RWPE1 (cell line): ENCODE results near the gene PTGFR.

Source experiments
- CTCF ChIA-PET: fragments of 350-600 bp; sonication (Branson Sonifier 250); formaldehyde crosslinking; extraction: SDS; loops from one replicate; lab custom pipeline; 2021; lab: Yijun Ruan, JAX
- POLR2A ChIA-PET: fragments of 400-600 bp; formaldehyde crosslinking; extraction: SDS; loops from one replicate; lab custom pipeline; 2020; ENCODE audit warnings: antibody characterized with exemption; ENCODE audit not compliant: low non-redundant PET; lab: Yijun Ruan, JAX
- DNase-seq: peaks from one replicate; pipeline ENCODE4 v3.0.0; 2012; ENCODE audit warnings: low spot score
- H3K27ac ChIP-seq: fragments of 450-650 bp; 2 replicates; pipeline ENCODE4 v1.5.1; 2017
- CTCF ChIP-seq: fragments of 450-650 bp; conservative IDR thresholded peaks from 2 replicates; pipeline ENCODE4 v1.5.1; 2017; ENCODE audit warnings: low read depth, mild to moderate bottlenecking

PTGFR gene

GRCh38 chr1:78490861-78491450 is at the start of gene PTGFR:
Gene PTGFR, plus strand, starts transcription at chr1:78490974. Its CDS starts 1,770 bp downstream, at chr1:78492744.
- DNase-seq: peak; percentile 39

DNA sequence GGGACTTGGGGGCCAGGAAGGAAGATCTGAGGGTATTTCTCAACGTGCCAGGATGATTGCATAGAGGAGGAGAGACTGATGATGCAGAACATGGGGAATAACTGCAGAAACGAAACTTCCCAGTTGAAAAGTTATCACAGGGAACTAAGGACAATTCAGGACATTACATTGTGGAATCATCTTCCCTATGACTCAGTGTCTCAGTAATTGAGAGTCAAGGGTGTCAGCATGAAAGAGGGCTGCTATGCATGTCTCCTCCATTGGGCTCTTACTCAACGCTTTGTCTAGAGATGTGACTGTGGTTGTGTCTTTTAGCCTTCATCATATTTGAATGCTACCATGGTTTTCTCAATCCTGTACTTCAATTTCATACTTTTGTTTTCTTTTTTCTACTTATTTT is 48.9 kb upstream of the PTGFR start:
- no peak for TF ChIP-seq CTCF
- ChIA-PET POLR2A (no interaction called here), CTCF (no interaction called here)
- no peak for DNase-seq
- H3K27ac ChIP-seq: no peak overlapping the region

More at GRCh38 chr1:78490861-78491450, at the start of gene PTGFR:
- POLR2A ChIA-PET: no interaction called here
- TF ChIP-seq CTCF: no peak
- peak within 1 kb of the TSS; percentile 70 for H3K27ac ChIP-seq
- CTCF ChIA-PET: interaction anchor here (0.7 to 0.9 kb wide), 3 partner anchors 9 to 350 kb away, joined by 3 read pairs; no protein-coding TSS in a partner anchor

- no peak for DNase-seq
- TF ChIP-seq CTCF: no peak
- CTCF ChIA-PET: no interaction called here
- POLR2A ChIA-PET: no interaction called here
- H3K27ac ChIP-seq: no peak overlapping the region
These were observed 43.7 kb upstream of the PTGFR start for GRCh38 chr1:78447086-78447485.

GRCh38 chr1:78464449-78464891 is 26.3 kb upstream of the PTGFR start:
- TF ChIP-seq CTCF: no peak
- CTCF ChIA-PET: interaction anchor here (0.6 kb wide), 1 partner anchor 31 kb away, joined by 3 read pairs; no protein-coding TSS in a partner anchor
- H3K27ac ChIP-seq: no peak overlapping the region
- no peak for DNase-seq
- POLR2A ChIA-PET: no interaction called here

- CTCF ChIA-PET: interaction anchor here (0.6 kb wide), 1 partner anchor 8 kb away, joined by 4 read pairs; no protein-coding TSS in a partner anchor
- no peak overlapping the region for H3K27ac ChIP-seq
- POLR2A ChIA-PET: no interaction called here
- no peak for DNase-seq
- no peak for TF ChIP-seq CTCF
These were observed 25.6 kb upstream of the PTGFR start for GRCh38 chr1:78465143-78465542.

- TF ChIP-seq CTCF: no peak
- ChIA-PET POLR2A (no interaction called here), CTCF (no interaction called here)
- DNase-seq: no peak
- no peak overlapping the region for H3K27ac ChIP-seq
These were observed 22.3 kb upstream of the PTGFR start for GRCh38 chr1:78468521-78468920.
